ENCODE data around the gene CBX2.

- no peak for TF ChIP-seq GLIS3 (CRISPR knock-in tag; IDR thresholded peaks at IDR 0.05)
- TF ChIP-seq ZFP3 (CRISPR knock-in tag; IDR thresholded peaks at IDR 0.05), result no peak
- no peak for TF ChIP-seq TCF4 (CRISPR knock-in tag; IDR thresholded peaks at IDR 0.05; ENCODE audit: borderline replicate concordance)
- no peak for TF ChIP-seq ZC3H10 (CRISPR knock-in tag; IDR thresholded peaks at IDR 0.05)
- no peak for TF ChIP-seq ZFP30 (CRISPR knock-in tag; IDR thresholded peaks at IDR 0.05)
- no peak for TF ChIP-seq PATZ1 (CRISPR knock-in tag; IDR thresholded peaks at IDR 0.05; ENCODE audit: borderline replicate concordance)
- TF ChIP-seq ZNF8 (CRISPR knock-in tag; IDR thresholded peaks at IDR 0.05), result no peak
- TF ChIP-seq CSDC2 (CRISPR knock-in tag; IDR thresholded peaks at IDR 0.05), result no peak
- TF ChIP-seq ZNF70 (CRISPR knock-in tag; IDR thresholded peaks at IDR 0.05), result no peak
These were observed 42.9 kb upstream of the CBX2 start for GRCh38 chr17:79735096-79735495.
